NCI-H1694 (cell line): ENCODE results near the gene MEIS1.
A peak's percentile ranks its signal among the peaks of the same experiment; 100 is the strongest.

Experiments used
- DNase-seq: peaks from one replicate; lab custom pipeline; 2025; lab: John Stamatoyannopoulos, UW

The MEIS1 gene

GRCh38 chr2:66535574-66536289 lies 100.8 kb downstream of the MEIS1 start:
- DNase-seq: no peak

GRCh38 chr2:66536290-66536673 lies 101.4 kb downstream of the MEIS1 start:
- no peak for DNase-seq

- no peak for DNase-seq
Observed at GRCh38 chr2:66536997-66537396, 102.1 kb downstream of the MEIS1 start.

- no peak for DNase-seq
Observed at GRCh38 chr2:66538291-66538690, 103.4 kb downstream of the MEIS1 start.

- no peak for DNase-seq
Observed at GRCh38 chr2:66539452-66539851, 104.5 kb downstream of the MEIS1 start.

- DNase-seq: no peak
Observed at GRCh38 chr2:66541646-66542045, 106.7 kb downstream of the MEIS1 start.

GRCh38 chr2:66543257-66543767 lies 108.4 kb downstream of the MEIS1 start:
- no peak for DNase-seq

GRCh38 chr2:66544258-66544657 lies 109.3 kb downstream of the MEIS1 start:
- DNase-seq: no peak

- no peak for DNase-seq
Observed at GRCh38 chr2:66545258-66545657, 110.3 kb downstream of the MEIS1 start.

- DNase-seq: no peak
Observed at GRCh38 chr2:66547118-66547517, 112.2 kb downstream of the MEIS1 start.

- DNase-seq: no peak
Observed at GRCh38 chr2:66547887-66548286, 113.0 kb downstream of the MEIS1 start.

GRCh38 chr2:66548422-66548821 lies 113.5 kb downstream of the MEIS1 start:
- no peak for DNase-seq

GRCh38 chr2:66550826-66551225 lies 115.9 kb downstream of the MEIS1 start:
- DNase-seq: no peak

- DNase-seq: no peak
Observed at GRCh38 chr2:66553370-66553769, 118.4 kb downstream of the MEIS1 start.

- DNase-seq: no peak
Observed at GRCh38 chr2:66555091-66555490, 120.2 kb downstream of the MEIS1 start.

- DNase-seq: no peak
Observed at GRCh38 chr2:66555501-66556324, 120.8 kb downstream of the MEIS1 start.

GRCh38 chr2:66559672-66560071 lies 124.7 kb downstream of the MEIS1 start:
- no peak for DNase-seq

GRCh38 chr2:66560683-66561082 lies 125.8 kb downstream of the MEIS1 start:
- no peak for DNase-seq

- DNase-seq: no peak
Observed at GRCh38 chr2:66561645-66562303, 126.8 kb downstream of the MEIS1 start.

- no peak for DNase-seq
Observed at GRCh38 chr2:66562304-66562685, 127.4 kb downstream of the MEIS1 start.

GRCh38 chr2:66563473-66563872 lies 128.5 kb downstream of the MEIS1 start:
- no peak for DNase-seq

GRCh38 chr2:66565291-66565690 lies 130.4 kb downstream of the MEIS1 start:
- peak; percentile 76 for DNase-seq
